ENCODE measurements around the gene APOA5.

The APOA5 gene

DNA sequence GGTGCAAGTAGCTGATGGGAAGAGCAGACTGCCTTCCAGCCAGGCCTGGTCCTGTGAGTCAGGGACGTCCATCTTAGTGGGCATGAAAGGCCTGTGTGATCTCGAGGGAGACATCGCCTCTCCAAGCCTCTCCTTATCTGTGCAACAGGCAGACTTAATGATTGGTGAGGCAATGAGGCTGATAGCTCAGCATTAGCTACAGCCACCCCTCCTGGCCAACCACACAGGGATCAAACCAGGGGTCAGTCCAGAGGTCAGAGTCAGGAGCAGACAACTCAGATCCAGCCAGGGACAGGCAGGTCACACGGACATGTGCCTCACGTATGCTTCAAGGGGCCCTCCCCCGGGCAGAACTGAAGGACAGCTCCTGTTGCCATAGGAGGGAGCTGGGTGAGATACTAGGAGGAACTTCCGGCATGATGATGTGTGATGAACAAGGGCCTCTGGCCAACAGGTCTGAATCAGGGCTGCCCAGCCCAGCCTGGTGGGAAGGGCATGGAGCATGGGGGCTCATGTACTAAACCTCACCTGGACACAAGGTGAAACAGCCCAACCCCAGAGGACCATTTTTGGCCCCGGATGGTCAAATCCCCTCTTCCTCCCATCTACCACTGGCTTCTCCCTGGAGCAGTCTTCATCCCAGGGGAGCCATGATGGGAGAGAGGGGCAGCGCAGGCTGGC lies 35.2 kb upstream of the APOA5 start:
- no peak for DNase-seq (ENCODE audit: low read depth)
- no peak for TF ChIP-seq POLR2A (IDR thresholded peaks at IDR 0.05; ENCODE audit: extremely low read depth, insufficient read length)
- no peak for TF ChIP-seq MYC (IDR thresholded peaks at IDR 0.05; ENCODE audit: low read depth, low read length)
- TF ChIP-seq, protein P1, sequence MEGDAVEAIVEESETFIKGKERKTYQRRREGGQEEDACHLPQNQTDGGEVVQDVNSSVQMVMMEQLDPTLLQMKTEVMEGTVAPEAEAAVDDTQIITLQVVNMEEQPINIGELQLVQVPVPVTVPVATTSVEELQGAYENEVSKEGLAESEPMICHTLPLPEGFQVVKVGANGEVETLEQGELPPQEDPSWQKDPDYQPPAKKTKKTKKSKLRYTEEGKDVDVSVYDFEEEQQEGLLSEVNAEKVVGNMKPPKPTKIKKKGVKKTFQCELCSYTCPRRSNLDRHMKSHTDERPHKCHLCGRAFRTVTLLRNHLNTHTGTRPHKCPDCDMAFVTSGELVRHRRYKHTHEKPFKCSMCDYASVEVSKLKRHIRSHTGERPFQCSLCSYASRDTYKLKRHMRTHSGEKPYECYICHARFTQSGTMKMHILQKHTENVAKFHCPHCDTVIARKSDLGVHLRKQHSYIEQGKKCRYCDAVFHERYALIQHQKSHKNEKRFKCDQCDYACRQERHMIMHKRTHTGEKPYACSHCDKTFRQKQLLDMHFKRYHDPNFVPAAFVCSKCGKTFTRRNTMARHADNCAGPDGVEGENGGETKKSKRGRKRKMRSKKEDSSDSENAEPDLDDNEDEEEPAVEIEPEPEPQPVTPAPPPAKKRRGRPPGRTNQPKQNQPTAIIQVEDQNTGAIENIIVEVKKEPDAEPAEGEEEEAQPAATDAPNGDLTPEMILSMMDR (IDR thresholded peaks at IDR 0.05; ENCODE audit: low read depth, low read length), result no peak
- TF ChIP-seq, protein P2, sequence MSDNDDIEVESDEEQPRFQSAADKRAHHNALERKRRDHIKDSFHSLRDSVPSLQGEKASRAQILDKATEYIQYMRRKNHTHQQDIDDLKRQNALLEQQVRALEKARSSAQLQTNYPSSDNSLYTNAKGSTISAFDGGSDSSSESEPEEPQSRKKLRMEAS (IDR thresholded peaks at IDR 0.05; ENCODE audit: low read depth, low read length), result no peak
- H3K4me3 ChIP-seq (ENCODE audit: low read depth, low read length), result no peak overlapping the region

DNA sequence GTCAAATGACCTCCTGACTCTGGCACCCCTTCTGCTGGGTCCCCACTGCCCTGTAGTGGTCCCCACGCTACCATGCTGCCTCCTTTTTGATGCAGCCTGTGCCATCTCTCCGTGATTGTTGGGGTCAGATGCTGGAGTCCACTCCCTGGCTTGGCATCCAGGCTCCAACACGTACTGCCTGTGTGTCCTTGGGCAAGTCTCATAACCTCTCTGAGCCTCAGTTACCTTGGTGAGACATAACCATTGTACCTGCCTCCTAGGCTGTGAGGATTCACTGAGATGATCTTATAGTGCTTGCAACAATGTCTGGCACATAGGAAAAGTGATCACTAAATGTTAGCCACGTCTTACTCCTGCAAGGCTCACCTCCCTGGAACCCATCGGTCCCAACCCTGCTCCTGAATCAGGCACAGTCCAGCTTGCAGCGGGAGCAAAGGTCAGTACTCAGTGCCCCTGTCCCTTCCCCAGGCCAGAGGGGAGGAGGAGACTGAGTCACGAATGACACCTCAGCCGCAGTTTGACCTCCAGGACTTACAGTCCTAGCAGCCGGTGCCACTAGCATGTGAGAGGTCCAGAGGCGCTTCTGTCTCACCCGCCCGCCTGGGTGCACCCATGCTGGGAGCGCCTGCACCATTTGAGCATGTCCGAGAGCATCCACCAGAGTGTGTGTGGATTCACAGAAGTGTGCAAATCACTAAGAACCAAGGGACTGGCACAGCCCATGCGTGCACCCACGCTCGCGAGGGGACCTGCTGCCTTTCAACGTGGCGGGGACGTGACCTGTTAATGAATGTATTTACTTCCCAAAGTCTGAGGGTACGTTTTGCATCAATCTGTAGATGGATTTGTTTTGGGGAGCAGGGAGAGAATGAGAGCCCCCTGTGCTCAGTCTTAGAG lies 34.4 kb upstream of the APOA5 start:
- no peak for DNase-seq (ENCODE audit: low read depth)
- no peak overlapping the region for H3K4me3 ChIP-seq (ENCODE audit: low read depth, low read length)
- TF ChIP-seq MYC (IDR thresholded peaks at IDR 0.05; ENCODE audit: low read depth, low read length) (no peak), POLR2A (IDR thresholded peaks at IDR 0.05; ENCODE audit: extremely low read depth, insufficient read length) (no peak)
- TF ChIP-seq, protein P1 (IDR thresholded peaks at IDR 0.05; ENCODE audit: low read depth, low read length), result no peak
- TF ChIP-seq, protein P2 (IDR thresholded peaks at IDR 0.05; ENCODE audit: low read depth, low read length), result no peak

DNA sequence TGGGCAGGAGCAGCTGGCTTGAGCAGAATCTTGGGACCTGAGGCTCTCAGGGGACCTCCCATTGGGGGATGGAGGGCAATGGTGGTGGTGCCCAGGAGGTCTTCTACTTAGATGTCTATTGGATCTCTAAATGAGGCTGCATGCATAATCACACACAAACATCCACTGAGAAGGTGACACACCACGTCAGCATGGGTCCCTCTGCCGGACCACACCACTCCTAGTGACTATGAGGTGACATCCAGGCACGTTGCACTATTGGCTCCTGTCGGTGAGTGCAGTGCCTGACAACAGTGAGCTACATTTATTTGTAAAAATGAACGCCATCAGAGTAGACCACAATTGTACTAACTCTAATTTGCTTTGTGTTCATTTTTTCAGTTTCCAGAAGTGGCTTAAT lies 33.8 kb upstream of the APOA5 start:
- H3K4me3 ChIP-seq (ENCODE audit: low read depth, low read length), result no peak overlapping the region
- DNase-seq (ENCODE audit: low read depth), result no peak
- TF ChIP-seq MYC (IDR thresholded peaks at IDR 0.05; ENCODE audit: low read depth, low read length), result no peak
- TF ChIP-seq, protein P1 (IDR thresholded peaks at IDR 0.05; ENCODE audit: low read depth, low read length), result no peak
- TF ChIP-seq, protein P2 (IDR thresholded peaks at IDR 0.05; ENCODE audit: low read depth, low read length), result no peak
- no peak for TF ChIP-seq POLR2A (IDR thresholded peaks at IDR 0.05; ENCODE audit: extremely low read depth, insufficient read length)

DNA sequence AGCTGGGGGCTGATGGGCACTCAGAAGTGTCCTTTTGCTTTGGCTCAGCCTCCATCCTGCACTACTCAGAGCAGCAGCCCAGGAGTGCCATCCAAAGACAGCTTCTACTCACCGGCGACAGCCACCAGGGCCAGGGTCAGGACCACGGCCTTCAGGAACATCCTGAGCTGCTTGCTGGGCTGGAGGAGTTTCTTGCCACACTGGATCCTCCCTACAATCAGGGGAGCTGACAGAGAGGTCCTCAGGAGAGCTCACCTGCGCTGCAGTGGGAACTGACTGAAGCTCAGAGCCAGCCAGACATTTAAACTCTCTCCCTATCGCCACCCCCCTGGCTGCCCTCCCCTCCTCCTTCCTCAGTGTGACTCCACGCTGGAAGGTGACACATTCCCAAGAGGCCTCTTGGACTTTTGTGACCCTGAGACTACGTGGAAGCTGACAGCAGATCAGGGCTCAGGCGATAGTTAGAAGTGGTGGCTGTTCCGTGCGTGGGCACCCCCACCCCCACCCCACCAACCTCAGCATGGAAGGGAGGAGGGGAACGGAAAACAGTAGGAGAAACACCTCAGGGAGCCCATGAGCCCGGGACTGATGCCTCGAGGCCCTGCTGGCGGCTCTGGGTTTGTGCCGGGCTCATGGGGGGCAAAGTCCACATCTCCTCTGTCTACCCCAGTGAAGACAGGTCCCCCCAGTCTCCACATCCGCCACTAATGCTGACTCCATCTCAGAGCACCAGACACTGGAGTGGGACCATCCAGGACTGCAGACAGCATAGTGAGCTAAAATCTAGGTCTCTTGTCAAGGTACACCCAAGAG lies 31.6 kb upstream of the APOA5 start, which contains the start of gene APOA4:
Gene APOA4, minus strand, starts transcription at position 274 of the 813 bp plus-strand sequence. Its CDS starts 113 bp downstream, at position 161.
- DNase-seq (ENCODE audit: low read depth), result no peak
- H3K4me3 ChIP-seq (ENCODE audit: low read depth, low read length), result no peak within 1 kb of the TSS

More for the DNA sequence above, 31.6 kb upstream of the APOA5 start, which contains the start of gene APOA4:
- TF ChIP-seq, protein P2 (IDR thresholded peaks at IDR 0.05; ENCODE audit: low read depth, low read length), result no peak
- TF ChIP-seq POLR2A (IDR thresholded peaks at IDR 0.05; ENCODE audit: extremely low read depth, insufficient read length), result no peak
- TF ChIP-seq, protein P1 (IDR thresholded peaks at IDR 0.05; ENCODE audit: low read depth, low read length), result no peak
- no peak for TF ChIP-seq MYC (IDR thresholded peaks at IDR 0.05; ENCODE audit: low read depth, low read length)

Data from NB4 (cell line).